NCI-H345 treated with DMSO at 0.1 percent for 48 hours (cell line): ENCODE measurements around the gene CDC25C.
"Not testable (repeated sequence)": the region's sequence is repeated elsewhere in the genome, so short reads cannot be mapped to it uniquely, and the experiment has no call there.

Source experiments
- DNase-seq: peaks from one replicate; lab custom pipeline; 2025; ENCODE audit not compliant: unreplicated experiment; lab: John Stamatoyannopoulos, UW

Gene CDC25C

DNA sequence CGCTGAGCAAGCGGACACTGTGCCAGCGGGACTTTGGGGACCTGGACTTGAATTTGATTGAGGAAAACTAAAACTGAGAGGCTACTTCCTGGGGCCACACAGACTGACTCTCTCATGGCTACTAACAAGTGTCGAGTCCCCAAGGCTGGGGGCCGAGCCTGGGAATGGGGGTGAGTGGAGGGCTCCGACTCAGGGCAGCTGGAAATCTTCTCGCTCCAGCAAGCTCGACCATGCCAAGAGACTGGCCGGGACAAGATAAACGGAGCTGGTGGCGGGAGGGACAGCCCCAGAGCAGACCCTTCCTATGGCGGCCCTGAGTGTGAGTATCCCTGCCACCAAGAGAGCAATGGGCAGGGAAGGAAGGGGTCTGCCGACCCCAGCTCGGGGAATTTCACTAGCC, 15.3 kb upstream of the CDC25C start:
- no peak for DNase-seq

GRCh38 chr5:138344887-138345622, 13.5 kb upstream of the CDC25C start:
- no peak for DNase-seq

- DNase-seq: no peak
Observed at GRCh38 chr5:138340008-138340407, 8.4 kb upstream of the CDC25C start.

- DNase-seq: no peak
Observed at GRCh38 chr5:138339464-138339863, 7.9 kb upstream of the CDC25C start.

- no peak for DNase-seq
Observed at GRCh38 chr5:138339091-138339456, 7.5 kb upstream of the CDC25C start.

- DNase-seq: no peak
Observed at GRCh38 chr5:138338411-138339090, 6.9 kb upstream of the CDC25C start.

GRCh38 chr5:138337685-138338410, 6.2 kb upstream of the CDC25C start, which contains the start of gene FAM53C:
Gene FAM53C, plus strand, starts transcription at chr5:138338266. Its CDS starts 3,070 bp downstream, at chr5:138341336.
- peak; percentile 85 for DNase-seq

- peak; percentile 85 for DNase-seq
Observed at GRCh38 chr5:138336952-138337684, 5.5 kb upstream of the CDC25C start.

- DNase-seq: no peak
Observed at GRCh38 chr5:138334867-138335447, 3.4 kb upstream of the CDC25C start.

- no peak for DNase-seq
Observed at GRCh38 chr5:138330813-138331448, 673 bp downstream of the CDC25C start.

GRCh38 chr5:138318211-138318610, 13.4 kb downstream of the CDC25C start:
- not testable (repeated sequence) for DNase-seq

GRCh38 chr5:138316355-138316754, 15.2 kb downstream of the CDC25C start:
- no peak for DNase-seq

GRCh38 chr5:138315751-138316278, 15.8 kb downstream of the CDC25C start:
- DNase-seq: no peak

DNA sequence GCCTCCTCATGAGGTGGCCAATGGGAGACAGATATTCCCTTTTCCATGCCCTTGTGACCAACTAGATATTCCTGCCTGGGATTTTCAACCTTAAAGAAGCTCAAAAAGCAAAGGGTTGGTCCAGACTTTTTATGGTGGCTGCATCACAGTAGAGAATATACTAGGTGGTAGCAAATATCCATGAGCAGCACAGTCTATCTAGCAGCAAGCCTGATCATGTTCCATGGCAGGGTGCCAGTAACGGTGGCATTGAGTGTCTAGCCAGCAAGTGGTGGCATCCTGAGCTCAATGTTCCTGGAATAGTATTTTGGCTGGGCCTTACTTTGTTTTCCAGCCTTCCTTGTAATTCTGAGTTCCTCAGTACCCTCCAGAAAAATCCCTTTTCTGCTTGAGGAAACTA, 25.8 kb downstream of the CDC25C start:
- DNase-seq: peak; percentile 61

DNA sequence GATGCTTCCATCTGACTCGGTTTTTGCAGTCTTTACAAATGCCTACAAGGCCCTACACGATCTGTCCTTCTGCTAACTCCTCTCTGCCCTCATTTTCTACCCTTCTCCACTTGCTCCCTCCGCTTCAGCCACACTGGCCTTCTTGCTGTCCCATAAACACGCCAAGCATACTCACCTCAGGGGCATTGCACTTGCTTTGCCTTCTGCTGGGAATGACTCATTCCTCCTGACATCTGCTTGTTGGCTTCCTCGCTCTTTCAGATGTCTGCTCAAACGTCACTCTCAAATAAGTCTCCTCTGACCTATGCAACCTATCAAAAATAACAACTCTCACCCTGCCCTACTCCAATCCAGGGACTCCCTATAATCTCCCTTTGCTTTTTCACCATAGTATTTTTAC, 28.2 kb downstream of the CDC25C start:
- DNase-seq: no peak

DNA sequence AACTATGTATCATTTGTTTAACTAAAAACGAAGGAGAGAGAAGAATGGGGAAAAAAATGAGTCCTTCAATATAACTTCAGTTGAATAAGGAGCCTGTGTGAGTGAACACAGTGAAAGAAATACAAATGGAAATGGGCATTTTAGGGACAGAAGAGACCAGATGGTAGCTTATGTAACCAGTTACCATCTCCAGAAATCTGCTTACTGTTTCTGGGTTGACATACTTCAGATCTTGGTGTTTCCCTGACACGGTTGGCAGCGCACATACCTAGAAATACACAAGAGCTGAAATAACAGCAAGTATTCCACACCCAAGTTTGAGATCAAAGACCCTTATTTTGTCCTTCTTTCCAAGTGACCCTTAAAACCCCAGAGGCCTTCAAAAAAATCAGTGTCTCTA, 42.3 kb downstream of the CDC25C start:
- DNase-seq: no peak

- no peak for DNase-seq
Observed at GRCh38 chr5:138287246-138287645, 44.4 kb downstream of the CDC25C start.

- DNase-seq: peak; percentile 36
Observed at GRCh38 chr5:138282920-138283742, 48.5 kb downstream of the CDC25C start.

GRCh38 chr5:138280915-138281314, 50.7 kb downstream of the CDC25C start:
- no peak for DNase-seq
